H1 (cell line): ENCODE data around the gene FOSB. TPM values are rescaled to one million over a fixed set of nuclear protein-coding genes. Genes with fewer than 3 reads are reported as not detected.

ENCODE experiments used
- CTCF ChIA-PET: fragments of 300-600 bp; sonication (Branson Sonifier 250); formaldehyde crosslinking; loops from one replicate; lab custom pipeline; 2021; ENCODE audit not compliant: partially characterized antibody; lab: Charles Lee
- POLR2A ChIA-PET: fragments of 300-600 bp; sonication (Branson Sonifier 250); formaldehyde crosslinking; loops from one replicate; lab custom pipeline; 2021; ENCODE audit warnings: inconsistent platforms; ENCODE audit not compliant: partially characterized antibody; lab: Charles Lee
- DNase-seq, 2 experiments: peaks; one replicate each; pipeline versions ENCODE4 v3.0.0 to v3.0.0-alpha.2; 2010 to 2022; ENCODE audit warnings: low spot score in 2 of 2, low read depth in 1 of 2, mixed read lengths in 1 of 2
- FAIRE-seq: peaks from 2 replicates; lab custom pipeline; 2011; peaks lifted over from hg19 to GRCh38; lab: Jason Lieb, UNC
- H2AFZ ChIP-seq: 2 replicates; pipeline ENCODE4 v1.8.1; 2012; ENCODE audit warnings: low read length, inconsistent platforms
- H2AK5ac ChIP-seq: 2 replicates; pipeline ENCODE4 v1.6.1; 2013; ENCODE audit warnings: low read depth, low read length
- H2BK120ac ChIP-seq: replicated peaks from 2 replicates; pipeline ENCODE3; 2013; ENCODE audit warnings: low read depth, low read length, inconsistent platforms
- H2BK12ac ChIP-seq: 2 replicates; pipeline ENCODE4 v1.6.1; 2013; ENCODE audit warnings: low read depth, low read length
- H2BK15ac ChIP-seq: 2 replicates; pipeline ENCODE4 v1.6.1; 2013; ENCODE audit warnings: low read length
- H2BK20ac ChIP-seq: 2 replicates; pipeline ENCODE4 v1.6.1; 2013; ENCODE audit warnings: low read length
- H2BK5ac ChIP-seq: 2 replicates; pipeline ENCODE4 v1.6.1; 2013; ENCODE audit warnings: low read depth, low read length
- H3K14ac ChIP-seq: 2 replicates; pipeline ENCODE4 v1.6.1; 2013; ENCODE audit warnings: inconsistent platforms; ENCODE audit not compliant: insufficient read length
- H3K18ac ChIP-seq: 2 replicates; pipeline ENCODE4 v1.6.1; 2013; ENCODE audit warnings: low read length; ENCODE audit errors: extremely low read depth
- H3K23ac ChIP-seq: 2 replicates; pipeline ENCODE4 v1.6.1; 2013; ENCODE audit warnings: inconsistent platforms; ENCODE audit not compliant: insufficient read length
- H3K23me2 ChIP-seq: 2 replicates; pipeline ENCODE4 v1.6.1; 2013; ENCODE audit warnings: low read depth, low read length
- H3K27ac ChIP-seq: 2 replicates; pipeline ENCODE4 v1.6.1; 2011; ENCODE audit warnings: low read depth, low read length, inconsistent platforms
- H3K27me3 ChIP-seq, 4 experiments: replicated peaks in 1 of 4; 1 replicate in 1 of 4; 2 replicates in 3 of 4; pipeline versions ENCODE4 v1.6.1 to v1.8.1; 2011 to 2013; ENCODE audit warnings: low read length in 3 of 4, mild to moderate bottlenecking in 3 of 4, inconsistent platforms in 2 of 4, mixed read lengths in 2 of 4, moderate library complexity in 1 of 4; ENCODE audit not compliant: control insufficient read depth in 3 of 4, insufficient read depth in 3 of 4; ENCODE audit errors: extremely low read depth in 1 of 4
- H3K36me3 ChIP-seq, 4 experiments: 2 replicates each; pipeline versions ENCODE4 v1.6.1 to v1.8.1; 2011 to 2013; ENCODE audit warnings: mild to moderate bottlenecking in 4 of 4, low read length in 3 of 4, moderate library complexity in 2 of 4, control low read depth in 1 of 4, inconsistent platforms in 1 of 4; ENCODE audit not compliant: insufficient read depth in 4 of 4, control insufficient read depth in 2 of 4
- H3K4ac ChIP-seq: replicated peaks from 2 replicates; pipeline ENCODE3; 2013; ENCODE audit warnings: low read length, low read depth, mixed read lengths, inconsistent platforms; ENCODE audit not compliant: insufficient read length
- H3K4me1 ChIP-seq, 4 experiments: replicated peaks in 1 of 4; 1 replicate in 1 of 4; 2 replicates in 3 of 4; pipeline versions ENCODE4 v1.6.1 to v1.8.1; 2011 to 2013; ENCODE audit warnings: low read length in 3 of 4, inconsistent platforms in 2 of 4, mixed read lengths in 1 of 4; ENCODE audit not compliant: insufficient read depth in 4 of 4, control insufficient read depth in 3 of 4
- H3K4me2 ChIP-seq, 2 experiments: 2 replicates each; pipeline versions ENCODE4 v1.6.1 to v1.8.1; 2011 to 2013; ENCODE audit warnings: low read depth in 2 of 2, low read length in 2 of 2, control low read depth in 1 of 2, inconsistent platforms in 1 of 2, mild to moderate bottlenecking in 1 of 2; ENCODE audit not compliant: insufficient read depth in 1 of 2
- H3K4me3 ChIP-seq, 4 experiments: fragments of 200-600, 300-600 bp in 1 of 4; sonication (generic), shearing (Covaris generic), sonication (Bioruptor Twin) in 1 of 4; 2 replicates each; pipeline versions ENCODE4 v1.5.1 to v1.8.1; 2011 to 2016; ENCODE audit warnings: low read length in 4 of 4, low read depth in 3 of 4, control low read depth in 2 of 4, inconsistent platforms in 2 of 4, mild to moderate bottlenecking in 2 of 4, mixed read lengths in 1 of 4, moderate library complexity in 1 of 4; ENCODE audit not compliant: insufficient read depth in 2 of 4; ENCODE audit errors: extremely low read depth in 1 of 4
- H3K56ac ChIP-seq: replicated peaks from 2 replicates; pipeline ENCODE3; 2013; ENCODE audit warnings: low read depth, mild to moderate bottlenecking, mixed read lengths, low read length, inconsistent platforms; ENCODE audit not compliant: insufficient read length
- H3K79me1 ChIP-seq: 2 replicates; pipeline ENCODE4 v1.6.1; 2013; ENCODE audit warnings: low read depth, low read length, control low read depth
- H3K79me2 ChIP-seq, 2 experiments: 2 replicates each; pipeline versions ENCODE4 v1.6.1 to v1.8.1; 2012 to 2013; ENCODE audit warnings: low read length in 2 of 2, mild to moderate bottlenecking in 2 of 2, inconsistent platforms in 1 of 2; ENCODE audit not compliant: insufficient read depth in 2 of 2, control insufficient read depth in 1 of 2
- H3K9ac ChIP-seq, 4 experiments: replicated peaks in 1 of 4; 1 replicate in 1 of 4; 2 replicates in 3 of 4; pipeline versions ENCODE4 v1.6.1 to v1.8.1; 2011 to 2013; ENCODE audit warnings: low read depth in 3 of 4, low read length in 3 of 4, control low read depth in 2 of 4, mild to moderate bottlenecking in 2 of 4, moderate library complexity in 2 of 4, inconsistent platforms in 1 of 4; ENCODE audit errors: extremely low read depth in 1 of 4
- H3K9me3 ChIP-seq, 2 experiments: 2 replicates each; pipeline versions ENCODE4 v1.6.1 to v1.8.1; 2012 to 2013; ENCODE audit warnings: mild to moderate bottlenecking in 2 of 2, moderate library complexity in 2 of 2, control low read depth in 1 of 2, inconsistent platforms in 1 of 2, low read depth in 1 of 2, low read length in 1 of 2, mixed read lengths in 1 of 2; ENCODE audit not compliant: insufficient read depth in 2 of 2
- H4K20me1 ChIP-seq, 2 experiments: replicated peaks in 1 of 2; 2 replicates each; pipeline versions ENCODE3 to v1.8.1; 2011 to 2013; ENCODE audit warnings: inconsistent platforms in 2 of 2, low read length in 2 of 2, mild to moderate bottlenecking in 1 of 2; ENCODE audit not compliant: insufficient read depth in 2 of 2, control insufficient read depth in 1 of 2
- H4K5ac ChIP-seq: 2 replicates; pipeline ENCODE4 v1.6.1; 2013; ENCODE audit warnings: low read length, low read depth, mixed read lengths, inconsistent platforms; ENCODE audit not compliant: insufficient read length
- H4K8ac ChIP-seq: 2 replicates; pipeline ENCODE4 v1.8.0; 2013; ENCODE audit warnings: mild to moderate bottlenecking, moderate library complexity, low read length, inconsistent platforms; ENCODE audit not compliant: insufficient read depth; ENCODE audit errors: extremely low read depth
- H4K91ac ChIP-seq: replicated peaks from 2 replicates; pipeline ENCODE3; 2013; ENCODE audit warnings: low read length, mixed read lengths, inconsistent platforms; ENCODE audit not compliant: insufficient read length
- JUN ChIP-seq: IDR thresholded peaks from 2 replicates; pipeline ENCODE4 v1.6.1; 2011; ENCODE audit warnings: low read depth, mild to moderate bottlenecking, improper control_type of control experiment, low read length
- WGBS, 2 experiments: shearing (Covaris generic) in 1 of 2; methylation state at CpG; one replicate each; pipeline versions ENCODE4 v1.1.6 to v1.1.7; 2013 to 2015; ENCODE audit warnings: low lambda C conversion rate in 2 of 2, mixed read lengths in 2 of 2, inconsistent platforms in 1 of 2, low coverage in 1 of 2, missing lambda C conversion rate in 1 of 2; ENCODE audit not compliant: insufficient replicate concordance in 2 of 2, insufficient coverage in 1 of 2, insufficient read length in 1 of 2; ENCODE audit errors: extremely low coverage in 1 of 2, missing lambda C conversion rate in 1 of 2; 5-methylcytosine and 5-hydroxymethylcytosine counted together
- polyA plus RNA-seq, 7 experiments: library from polyadenylated mRNA; depleted of rRNA in 3 of 7; stranded (reverse) in 5 of 7; unstranded in 2 of 7; fragments of >200 nt in 5 of 7; fragments of 200-250 nt in 2 of 7; gene quantifications; 1 replicate in 5 of 7; 2 replicates in 1 of 7; 4 replicates in 1 of 7; pipeline versions ENCODE4 v1.2.1 to v1.2.3, GENCODE V29; 2011 to 2013; ENCODE audit warnings: missing spikeins in 2 of 7, mixed read lengths in 2 of 7
- total RNA-seq: library from RNA; stranded (reverse); fragmentation: NEBNext Ultra II Directional; extraction: Animal tissue kit (Norgen Biotek cat#: 25700); gene quantifications from 2 replicates; pipeline ENCODE4 v1.2.1, GENCODE V29; 2021

Gene FOSB
- total and polyA plus RNA-seq, 2 of the 8 experiments (the other 6 are each of a cell fraction or from before 2014, with no cell fraction given), result 0.44 to 2.7 TPM

DNA sequence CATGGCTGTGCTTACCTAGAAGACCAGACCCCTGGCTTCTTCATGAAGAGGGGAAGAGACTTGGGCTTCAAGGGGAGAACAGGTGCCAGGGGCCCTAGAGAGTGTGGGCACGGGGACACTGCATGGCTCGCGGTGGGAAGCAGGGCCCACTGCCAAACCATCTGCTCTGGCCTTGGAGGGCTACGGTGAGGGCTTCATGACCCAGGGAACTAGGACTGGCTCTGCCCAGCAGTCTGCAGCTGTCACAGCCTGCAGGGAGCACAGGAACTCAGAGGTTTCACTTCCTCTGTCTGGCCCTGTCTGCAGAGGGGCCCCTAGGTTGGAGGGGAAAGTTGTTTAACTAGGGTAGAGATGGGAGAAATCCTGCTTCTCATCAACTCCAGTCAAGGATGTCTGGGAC lies 48.4 kb upstream of the FOSB start:
- H2BK120ac ChIP-seq, result no peak overlapping the region
- H3K14ac ChIP-seq, result no peak overlapping the region
- peaks cover 0 to 14% (median 10%) of the 10 kb centered on the region in 4 experiments; a peak in 5 of 8 replicates for H3K36me3 ChIP-seq
- H2AFZ ChIP-seq, result no peak overlapping the region
- no peak for DNase-seq
- CTCF ChIA-PET, result interaction anchor here (1.2 kb wide), 1 partner anchor 15 kb away, joined by 4 read pairs; no protein-coding TSS in a partner anchor
- TF ChIP-seq JUN, result no peak
- H4K91ac ChIP-seq, result no peak overlapping the region
- H3K56ac ChIP-seq, result no peak overlapping the region
- H2BK20ac ChIP-seq, result no peak overlapping the region
- H3K9me3 ChIP-seq, result no peaks in the 10 kb centered on the region
- H3K79me2 ChIP-seq, result peaks cover 0 to 9% of the 10 kb centered on the region in 2 experiments; a peak in 1 of 4 replicates
- H2AK5ac ChIP-seq, result no peak overlapping the region
- no peak for FAIRE-seq
- H3K4me1 ChIP-seq, result peaks cover 0 to 8% (median 4%) of the 10 kb centered on the region in 4 experiments; a peak in 5 of 7 replicates
- peaks cover 0 to 8% of the 10 kb centered on the region in 2 experiments for H4K20me1 ChIP-seq
- H3K79me1 ChIP-seq, result peaks cover 2% of the 10 kb centered on the region; the same call in 1 of the 2 replicates
- H2BK12ac ChIP-seq, result no peak overlapping the region
- WGBS, 2 experiments, result 96% methylated on average over 4 of the region's 4 CpGs; no CpG with 5 or more reads in 1 of the 2 experiments
- H2BK5ac ChIP-seq, result no peak overlapping the region
- H3K4me2 ChIP-seq, result no peak overlapping the region
- no peak overlapping the region for H3K9ac ChIP-seq
- no peak overlapping the region for H4K8ac ChIP-seq
- no peak overlapping the region for H2BK15ac ChIP-seq
- POLR2A ChIA-PET, result interaction anchor here (1.9 kb wide), 1 partner anchor 10 kb away, joined by 9 read pairs; no protein-coding TSS in a partner anchor
- no peak overlapping the region for H3K4ac ChIP-seq
- no peak overlapping the region for H3K18ac ChIP-seq
- H3K23me2 ChIP-seq, result peaks cover 10% of the 10 kb centered on the region
- H3K27me3 ChIP-seq, result no peaks in the 10 kb centered on the region
- no peak overlapping the region for H3K27ac ChIP-seq
- no peak overlapping the region for H4K5ac ChIP-seq
- H3K23ac ChIP-seq, result no peak overlapping the region
- no peak overlapping the region for H3K4me3 ChIP-seq
